ENCODE data around the gene MVD.

DNA sequence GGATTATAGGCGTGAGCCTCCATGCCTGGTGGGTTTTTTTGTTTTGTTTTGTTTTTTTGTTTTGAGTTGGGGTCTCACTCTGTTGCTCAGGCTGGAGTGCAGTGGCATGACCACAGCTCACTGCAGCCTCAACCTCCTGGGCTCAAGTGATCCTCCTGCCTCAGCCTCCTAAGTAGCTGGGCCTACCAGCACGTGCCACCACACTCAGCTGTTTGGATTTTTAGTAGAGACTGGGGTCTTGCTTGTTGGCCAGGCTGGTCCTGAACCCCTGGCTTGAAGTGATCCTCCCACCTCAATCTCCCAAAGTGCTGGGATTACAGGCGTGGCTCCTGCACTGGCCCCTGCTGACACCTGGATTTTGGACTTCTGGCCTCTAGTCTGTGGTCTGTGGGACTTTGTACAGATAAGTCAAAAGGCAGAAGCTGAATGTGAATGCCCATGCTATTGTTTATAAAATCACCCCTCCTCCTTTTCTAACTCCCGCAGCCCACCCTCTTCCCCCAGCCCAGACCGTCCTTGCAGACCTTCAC is 17.7 kb upstream of the MVD start:
- TF ChIP-seq, protein P1, sequence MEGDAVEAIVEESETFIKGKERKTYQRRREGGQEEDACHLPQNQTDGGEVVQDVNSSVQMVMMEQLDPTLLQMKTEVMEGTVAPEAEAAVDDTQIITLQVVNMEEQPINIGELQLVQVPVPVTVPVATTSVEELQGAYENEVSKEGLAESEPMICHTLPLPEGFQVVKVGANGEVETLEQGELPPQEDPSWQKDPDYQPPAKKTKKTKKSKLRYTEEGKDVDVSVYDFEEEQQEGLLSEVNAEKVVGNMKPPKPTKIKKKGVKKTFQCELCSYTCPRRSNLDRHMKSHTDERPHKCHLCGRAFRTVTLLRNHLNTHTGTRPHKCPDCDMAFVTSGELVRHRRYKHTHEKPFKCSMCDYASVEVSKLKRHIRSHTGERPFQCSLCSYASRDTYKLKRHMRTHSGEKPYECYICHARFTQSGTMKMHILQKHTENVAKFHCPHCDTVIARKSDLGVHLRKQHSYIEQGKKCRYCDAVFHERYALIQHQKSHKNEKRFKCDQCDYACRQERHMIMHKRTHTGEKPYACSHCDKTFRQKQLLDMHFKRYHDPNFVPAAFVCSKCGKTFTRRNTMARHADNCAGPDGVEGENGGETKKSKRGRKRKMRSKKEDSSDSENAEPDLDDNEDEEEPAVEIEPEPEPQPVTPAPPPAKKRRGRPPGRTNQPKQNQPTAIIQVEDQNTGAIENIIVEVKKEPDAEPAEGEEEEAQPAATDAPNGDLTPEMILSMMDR (optimal IDR thresholded peaks at IDR 0.05 in 1 of 3, IDR thresholded peaks at IDR 0.05 in 1 of 3, conservative IDR thresholded peaks at IDR 0.05 in 1 of 3; ENCODE audit: extremely low read depth in 1 of 3, insufficient read depth in 2 of 3, low read length in 3 of 3) = no peak
- TF ChIP-seq EZH2 (IDR thresholded peaks at IDR 0.05; ENCODE audit: low read length) = no peak
